IMR-90 (cell line): ENCODE results near the gene CHMP3. TPM values are rescaled to one million over a fixed set of nuclear protein-coding genes. Genes with fewer than 3 reads are reported as not detected.

Experiments used
- ATAC-seq: fragments of 200-7000 bp; cut with Tn5 transposase; 2 replicates; pipeline ENCODE4 v1.9.1; 2020; ENCODE audit warnings: low read depth, mild to moderate bottlenecking, moderate library complexity
- BruUV-seq: library from RNA; stranded (reverse); fragments of 400-500 nt; replicated peaks from 2 replicates; lab custom pipeline; 2021; lab: Mats Ljungman, UMichigan
- CTCF ChIA-PET: fragments of 300-600 bp; formaldehyde crosslinking; extraction: SDS; loops from one replicate; lab custom pipeline; 2021; ENCODE audit warnings: antibody characterized with exemption; lab: Yijun Ruan, JAX
- POLR2A ChIA-PET: fragments of 300-600 bp; sonication (Branson Sonifier 250); formaldehyde crosslinking; loops from one replicate; lab custom pipeline; 2022; ENCODE audit warnings: antibody characterized with exemption; ENCODE audit not compliant: unreplicated experiment; lab: Charles Lee
- DNase-seq: peaks from one replicate; pipeline ENCODE4 v3.0.0; 2013
- H2AFZ ChIP-seq: replicated peaks from 2 replicates; pipeline ENCODE3; 2013; ENCODE audit warnings: low read length, mild to moderate bottlenecking; ENCODE audit not compliant: poor library complexity
- H2AK5ac ChIP-seq: 2 replicates; pipeline ENCODE4 v1.6.1; 2013; ENCODE audit warnings: low read depth, low read length, inconsistent platforms
- H2AK9ac ChIP-seq: replicated peaks from 2 replicates; pipeline ENCODE3; 2013; ENCODE audit warnings: mild to moderate bottlenecking, low read depth, low read length, moderate library complexity; ENCODE audit not compliant: poor library complexity
- H2BK120ac ChIP-seq: 2 replicates; pipeline ENCODE4 v1.6.1; 2013; ENCODE audit warnings: low read depth, low read length, inconsistent platforms
- H2BK15ac ChIP-seq: 3 replicates; pipeline ENCODE4 v1.6.1; 2013; ENCODE audit warnings: low read depth, low read length, inconsistent platforms
- H2BK20ac ChIP-seq: 2 replicates; pipeline ENCODE4 v1.6.1; 2013; ENCODE audit warnings: low read depth, mild to moderate bottlenecking, inconsistent platforms, low read length, moderate library complexity
- H2BK5ac ChIP-seq: 2 replicates; pipeline ENCODE4 v1.6.1; 2013; ENCODE audit warnings: mild to moderate bottlenecking, low read depth, low read length, inconsistent platforms; ENCODE audit not compliant: poor library complexity, severe bottlenecking
- H3K14ac ChIP-seq: replicated peaks from 2 replicates; pipeline ENCODE4 v1.6.1; 2013; ENCODE audit warnings: low read depth, low read length, inconsistent platforms
- H3K18ac ChIP-seq: 2 replicates; pipeline ENCODE4 v1.6.1; 2013; ENCODE audit warnings: low read depth, low read length, control low read depth
- H3K23ac ChIP-seq: 2 replicates; pipeline ENCODE4 v1.6.1; 2013; ENCODE audit warnings: low read depth, low read length, inconsistent platforms
- H3K27ac ChIP-seq: 2 replicates; pipeline ENCODE4 v1.5.1; 2013; ENCODE audit warnings: mild to moderate bottlenecking, control low read depth, low read length; ENCODE audit not compliant: insufficient read depth
- H3K27me3 ChIP-seq: 2 replicates; pipeline ENCODE4 v1.6.1; 2013; ENCODE audit warnings: low read length; ENCODE audit not compliant: control insufficient read depth, insufficient read depth
- H3K36me3 ChIP-seq: 2 replicates; pipeline ENCODE4 v1.6.1; 2013; ENCODE audit warnings: low read length, mixed read lengths; ENCODE audit not compliant: control insufficient read depth, insufficient read depth
- H3K4ac ChIP-seq: 2 replicates; pipeline ENCODE4 v1.6.1; 2013; ENCODE audit warnings: low read depth, low read length, inconsistent platforms
- H3K4me1 ChIP-seq: 2 replicates; pipeline ENCODE4 v1.6.1; 2013; ENCODE audit warnings: low read length, mixed read lengths; ENCODE audit not compliant: control insufficient read depth, insufficient read depth
- H3K4me2 ChIP-seq: 2 replicates; pipeline ENCODE4 v1.6.1; 2013; ENCODE audit warnings: low read depth, mild to moderate bottlenecking, control low read depth, low read length, moderate library complexity
- H3K4me3 ChIP-seq: 2 replicates; pipeline ENCODE4 v1.5.1; 2013; ENCODE audit warnings: low read depth, mild to moderate bottlenecking, control low read depth, low read length, moderate library complexity; ENCODE audit not compliant: insufficient read depth
- H3K56ac ChIP-seq: 2 replicates; pipeline ENCODE4 v1.6.1; 2013; ENCODE audit warnings: low read length, inconsistent platforms; ENCODE audit not compliant: insufficient read depth; ENCODE audit errors: extremely low read depth
- H3K79me1 ChIP-seq, 2 experiments: 2 replicates each; pipeline ENCODE4 v1.6.1; 2013; ENCODE audit warnings: low read length in 2 of 2, inconsistent platforms in 1 of 2, low read depth in 1 of 2
- H3K9ac ChIP-seq: 2 replicates; pipeline ENCODE4 v1.6.1; 2013; ENCODE audit warnings: low read depth, low read length, control low read depth
- H3K9me1 ChIP-seq: 2 replicates; pipeline ENCODE4 v1.6.1; 2013; ENCODE audit warnings: low read length, inconsistent platforms; ENCODE audit not compliant: insufficient read depth
- H3K9me3 ChIP-seq: 2 replicates; pipeline ENCODE4 v1.6.1; 2013; ENCODE audit warnings: low read length; ENCODE audit not compliant: control insufficient read depth, insufficient read depth
- H4K20me1 ChIP-seq: 2 replicates; pipeline ENCODE4 v1.6.1; 2013; ENCODE audit warnings: low read length, inconsistent platforms; ENCODE audit not compliant: insufficient read depth
- H4K5ac ChIP-seq: 2 replicates; pipeline ENCODE4 v1.6.1; 2013; ENCODE audit warnings: mild to moderate bottlenecking, low read depth, low read length, control low read depth
- H4K8ac ChIP-seq, 2 experiments: 2 replicates each; pipeline ENCODE4 v1.6.1; 2013; ENCODE audit warnings: low read depth in 2 of 2, low read length in 2 of 2, control low read depth in 1 of 2, inconsistent platforms in 1 of 2
- H4K91ac ChIP-seq: 2 replicates; pipeline ENCODE4 v1.6.1; 2013; ENCODE audit warnings: low read depth, low read length, inconsistent platforms; ENCODE audit not compliant: insufficient read depth
- BHLHE40 ChIP-seq: fragments of 150-350 bp; IDR thresholded peaks from 2 replicates; pipeline ENCODE4 v1.6.1; 2016; ENCODE audit warnings: mild to moderate bottlenecking, low read depth, low read length
- CEBPB ChIP-seq: IDR thresholded peaks from 2 replicates; pipeline ENCODE4 v1.6.1; 2012; ENCODE audit warnings: low read depth, low read length, improper control_type of control experiment
- CHD1 ChIP-seq: IDR thresholded peaks from 2 replicates; pipeline ENCODE4 v1.6.1; 2012; ENCODE audit warnings: low read depth, low read length, improper control_type of control experiment
- FOS ChIP-seq: fragments of 150-350 bp; IDR thresholded peaks from 2 replicates; pipeline ENCODE4 v1.6.1; 2016; ENCODE audit warnings: low read depth, low read length
- MAFK ChIP-seq: IDR thresholded peaks from 2 replicates; pipeline ENCODE4 v1.6.1; 2012; ENCODE audit warnings: low read depth, low read length, improper control_type of control experiment
- MAZ ChIP-seq: IDR thresholded peaks from 2 replicates; pipeline ENCODE4 v1.6.1; 2012; ENCODE audit warnings: low read depth, mild to moderate bottlenecking, low read length, improper control_type of control experiment, moderate library complexity, borderline replicate concordance
- MXI1 ChIP-seq: IDR thresholded peaks from 2 replicates; pipeline ENCODE4 v1.6.1; 2012; ENCODE audit warnings: low read depth, mild to moderate bottlenecking, low read length, moderate library complexity, borderline replicate concordance
- NFE2L2 ChIP-seq: fragments of 150-350 bp; IDR thresholded peaks from 2 replicates; pipeline ENCODE4 v1.6.1; 2016; ENCODE audit warnings: low read depth, mild to moderate bottlenecking, low read length
- POLR2A ChIP-seq: IDR thresholded peaks from 2 replicates; pipeline ENCODE4 v1.6.1; 2012; ENCODE audit warnings: mild to moderate bottlenecking, low read depth, low read length
- RAD21 ChIP-seq: IDR thresholded peaks from 2 replicates; pipeline ENCODE4 v1.6.1; 2012; ENCODE audit warnings: low read length, improper control_type of control experiment
- RCOR1 ChIP-seq: IDR thresholded peaks from 2 replicates; pipeline ENCODE4 v1.6.1; 2012; ENCODE audit warnings: mild to moderate bottlenecking, low read length, improper control_type of control experiment; ENCODE audit not compliant: insufficient replicate concordance
- RFX5 ChIP-seq: IDR thresholded peaks from 2 replicates; pipeline ENCODE4 v1.8.0; 2012; ENCODE audit warnings: low read depth, mild to moderate bottlenecking, low read length, moderate library complexity
- SMC3 ChIP-seq: fragments of 150-350 bp; IDR thresholded peaks from 2 replicates; pipeline ENCODE4 v1.6.1; 2016; ENCODE audit warnings: low read depth, mild to moderate bottlenecking, antibody characterized with exemption, low read length, moderate library complexity
- WGBS, 2 experiments: methylation state at CpG; one replicate each; pipeline versions ENCODE4 v1.1.5 to v1.1.7; 2013; ENCODE audit warnings: missing lambda C conversion rate in 2 of 2; ENCODE audit not compliant: insufficient read length in 1 of 2; ENCODE audit errors: extremely low coverage in 2 of 2; 5-methylcytosine and 5-hydroxymethylcytosine counted together
- dilution Hi-C: fragments of 300-500 bp; cut with HindIII; formaldehyde crosslinking; loops from one replicate; pipeline ENCODE4 v1.14.3; 2018; ENCODE audit warnings: low sequenced_read_pairs; ENCODE audit not compliant: unreplicated experiment
- in situ Hi-C: fragments of 300-500 bp; cut with MboI; formaldehyde crosslinking; loops from 3 replicates; pipeline ENCODE4 v1.14.3; 2019; ENCODE audit warnings: low sequenced_read_pairs, inconsistent platforms, mixed read lengths
- intact Hi-C: fragments of 100-400 bp; cut with micrococcal nuclease; formaldehyde crosslinking; loops from 2 replicates; pipeline ENCODE4 v1.10.0; 2022
- polyA plus RNA-seq, 3 experiments: library from polyadenylated mRNA; depleted of rRNA; stranded (reverse); fragments of >200 nt; gene quantifications; 2 replicates each; pipeline ENCODE4 v1.2.3, GENCODE V29; 2012; ENCODE audit warnings: low replicate concordance in 1 of 3
- total RNA-seq: library from RNA; depleted of rRNA; stranded (reverse); fragments of >200 nt; gene quantifications from 2 replicates; pipeline ENCODE4 v1.2.3, GENCODE V29; 2012
- TF ChIP-seq, protein P1 (sequence below): fragments of 150-350 bp; IDR thresholded peaks from 2 replicates; pipeline ENCODE4 v1.6.1; 2017; ENCODE audit warnings: mild to moderate bottlenecking, antibody characterized with exemption, low read length, low read depth
- TF ChIP-seq, protein P2 (sequence below): fragments of 150-350 bp; IDR thresholded peaks from 2 replicates; pipeline ENCODE4 v1.6.1; 2016; ENCODE audit warnings: low read depth, mild to moderate bottlenecking, low read length, moderate library complexity, borderline replicate concordance
- TF ChIP-seq, protein P3 (sequence below): conservative IDR thresholded peaks from 2 replicates; pipeline ENCODE4 v1.5.1; 2012; ENCODE audit warnings: mild to moderate bottlenecking, low read depth, low read length, improper control_type of control experiment

CHMP3 gene
- total and polyA plus RNA-seq, 2 of the 4 experiments (the other 2 are of a cell fraction), result 38.4 to 84.6 TPM

DNA sequence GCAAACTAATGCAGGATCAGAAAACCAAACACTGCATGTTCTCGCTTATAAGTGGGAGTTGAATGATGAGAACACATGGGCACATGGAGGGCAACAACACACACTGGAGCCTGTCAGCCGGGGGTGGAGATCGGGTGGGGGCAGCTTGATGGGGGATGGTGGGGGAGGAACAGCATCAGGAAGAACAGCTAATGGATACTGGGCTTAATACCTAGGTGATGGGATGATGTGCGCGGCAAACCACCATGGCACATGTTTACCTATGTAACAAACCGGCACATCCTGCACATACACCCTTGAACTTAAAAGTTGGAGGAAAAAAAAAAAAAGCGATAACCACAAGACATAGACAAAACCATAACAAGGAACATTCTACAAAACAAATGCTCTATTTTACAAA is 10.4 kb downstream of the CHMP3 start:
- H3K9me3 ChIP-seq, result peaks cover 4% of the 10 kb centered on the region; the same call in 1 of the 2 replicates
- H4K8ac ChIP-seq, result no peak overlapping the region
- no peak overlapping the region for H2AK5ac ChIP-seq
- no TSS peak for BruUV-seq
- TF ChIP-seq MAFK (no peak), BHLHE40 (no peak), MXI1 (no peak), POLR2A (no peak), CHD1 (no peak), RFX5 (no peak), FOS (no peak), RAD21 (no peak), MAZ (no peak), NFE2L2 (no peak), CEBPB (no peak), SMC3 (no peak), RCOR1 (no peak)
- TF ChIP-seq, protein P1, sequence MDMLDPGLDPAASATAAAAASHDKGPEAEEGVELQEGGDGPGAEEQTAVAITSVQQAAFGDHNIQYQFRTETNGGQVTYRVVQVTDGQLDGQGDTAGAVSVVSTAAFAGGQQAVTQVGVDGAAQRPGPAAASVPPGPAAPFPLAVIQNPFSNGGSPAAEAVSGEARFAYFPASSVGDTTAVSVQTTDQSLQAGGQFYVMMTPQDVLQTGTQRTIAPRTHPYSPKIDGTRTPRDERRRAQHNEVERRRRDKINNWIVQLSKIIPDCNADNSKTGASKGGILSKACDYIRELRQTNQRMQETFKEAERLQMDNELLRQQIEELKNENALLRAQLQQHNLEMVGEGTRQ, result no peak
- TF ChIP-seq, protein P2, sequence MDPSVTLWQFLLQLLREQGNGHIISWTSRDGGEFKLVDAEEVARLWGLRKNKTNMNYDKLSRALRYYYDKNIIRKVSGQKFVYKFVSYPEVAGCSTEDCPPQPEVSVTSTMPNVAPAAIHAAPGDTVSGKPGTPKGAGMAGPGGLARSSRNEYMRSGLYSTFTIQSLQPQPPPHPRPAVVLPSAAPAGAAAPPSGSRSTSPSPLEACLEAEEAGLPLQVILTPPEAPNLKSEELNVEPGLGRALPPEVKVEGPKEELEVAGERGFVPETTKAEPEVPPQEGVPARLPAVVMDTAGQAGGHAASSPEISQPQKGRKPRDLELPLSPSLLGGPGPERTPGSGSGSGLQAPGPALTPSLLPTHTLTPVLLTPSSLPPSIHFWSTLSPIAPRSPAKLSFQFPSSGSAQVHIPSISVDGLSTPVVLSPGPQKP, result no peak
- TF ChIP-seq, protein P3, sequence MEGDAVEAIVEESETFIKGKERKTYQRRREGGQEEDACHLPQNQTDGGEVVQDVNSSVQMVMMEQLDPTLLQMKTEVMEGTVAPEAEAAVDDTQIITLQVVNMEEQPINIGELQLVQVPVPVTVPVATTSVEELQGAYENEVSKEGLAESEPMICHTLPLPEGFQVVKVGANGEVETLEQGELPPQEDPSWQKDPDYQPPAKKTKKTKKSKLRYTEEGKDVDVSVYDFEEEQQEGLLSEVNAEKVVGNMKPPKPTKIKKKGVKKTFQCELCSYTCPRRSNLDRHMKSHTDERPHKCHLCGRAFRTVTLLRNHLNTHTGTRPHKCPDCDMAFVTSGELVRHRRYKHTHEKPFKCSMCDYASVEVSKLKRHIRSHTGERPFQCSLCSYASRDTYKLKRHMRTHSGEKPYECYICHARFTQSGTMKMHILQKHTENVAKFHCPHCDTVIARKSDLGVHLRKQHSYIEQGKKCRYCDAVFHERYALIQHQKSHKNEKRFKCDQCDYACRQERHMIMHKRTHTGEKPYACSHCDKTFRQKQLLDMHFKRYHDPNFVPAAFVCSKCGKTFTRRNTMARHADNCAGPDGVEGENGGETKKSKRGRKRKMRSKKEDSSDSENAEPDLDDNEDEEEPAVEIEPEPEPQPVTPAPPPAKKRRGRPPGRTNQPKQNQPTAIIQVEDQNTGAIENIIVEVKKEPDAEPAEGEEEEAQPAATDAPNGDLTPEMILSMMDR, result no peak
- no peaks in the 10 kb centered on the region for H3K27me3 ChIP-seq
- no peak overlapping the region for H4K5ac ChIP-seq
- dilution Hi-C loops (no loop called here), in situ Hi-C loops (no loop called here), intact Hi-C loops (no loop called here)
- WGBS, 2 experiments, result 100% methylated on average over 1 of the region's 7 CpGs; no CpG with 5 or more reads in 1 of the 2 experiments
- H3K27ac ChIP-seq, result no peak overlapping the region
- no peak overlapping the region for H3K4me3 ChIP-seq
- no peak overlapping the region for H2AFZ ChIP-seq
- no peak overlapping the region for H3K14ac ChIP-seq
- H3K23ac ChIP-seq, result no peak overlapping the region
- no peak overlapping the region for H3K18ac ChIP-seq
- no peaks in the 10 kb centered on the region; the same call in 1 of the 2 replicates for H4K20me1 ChIP-seq
- H3K56ac ChIP-seq, result no peak overlapping the region
- CTCF ChIA-PET, result no interaction called here
- H2BK120ac ChIP-seq, result no peak overlapping the region
- H3K79me1 ChIP-seq, result peaks cover 14 to 33% of the 10 kb centered on the region in 2 experiments
- H4K91ac ChIP-seq, result no peak overlapping the region
- no peak overlapping the region for H2BK20ac ChIP-seq
- H3K4me2 ChIP-seq, result no peak overlapping the region
- H2BK5ac ChIP-seq, result no peak overlapping the region
- H3K4ac ChIP-seq, result no peak overlapping the region
- no peaks in the 10 kb centered on the region for H3K9me1 ChIP-seq
- POLR2A ChIA-PET, result no interaction called here
- peaks cover 1% of the 10 kb centered on the region; the same call in 1 of the 2 replicates for H3K36me3 ChIP-seq
- H2BK15ac ChIP-seq, result no peak overlapping the region
- no peak overlapping the region for H3K9ac ChIP-seq
- ATAC-seq (no peak), DNase-seq (no peak)
- no peak overlapping the region for H2AK9ac ChIP-seq
- H3K4me1 ChIP-seq, result no peaks in the 10 kb centered on the region
